Testis (tissue), 2 donors: ENCODE results near the gene GPC2.

Experiments used
- CTCF ChIP-seq, 3 experiments: fragments of 450-650 bp in 2 of 3; fragments of 200-600 bp in 1 of 3; sonication (generic) in 1 of 3; IDR thresholded peaks; one replicate each; pipeline ENCODE4 v1.5.1; 2016 to 2019; ENCODE audit warnings: antibody characterized with exemption in 3 of 3, mild to moderate bottlenecking in 2 of 3, moderate library complexity in 1 of 3
- POLR2A ChIP-seq: fragments of 450-650 bp; IDR thresholded peaks from one replicate; pipeline ENCODE4 v1.6.1; 2017; ENCODE audit warnings: antibody characterized with exemption, mild to moderate bottlenecking, moderate library complexity

- no peak for TF ChIP-seq CTCF (IDR thresholded peaks at IDR 0.05)
- no peak for TF ChIP-seq POLR2A
These were observed 15.8 kb upstream of the GPC2 start for GRCh38 chr7:100192969-100193368.
